ENCODE data around the gene SSNA1.
A peak's percentile ranks its signal among the peaks of the same experiment; 100 is the strongest.

Gene SSNA1

DNA sequence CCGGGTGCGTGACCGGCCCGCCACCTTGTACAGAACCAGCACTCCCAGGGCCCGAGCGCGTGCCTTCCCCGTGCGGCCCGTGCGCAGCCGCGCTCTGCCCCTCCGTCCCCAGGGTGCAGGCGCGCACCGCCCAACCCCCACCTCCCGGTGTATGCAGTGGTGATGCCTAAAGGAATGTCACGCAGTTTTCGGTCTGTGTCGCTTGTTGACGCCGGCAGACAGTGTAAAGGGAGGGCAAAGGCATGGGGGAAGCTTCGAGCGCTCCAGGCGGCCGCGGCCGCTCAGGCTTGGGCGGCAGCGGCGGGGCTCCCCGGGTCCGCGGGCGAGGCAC lies 19.9 kb upstream of the SSNA1 start:
- DNase-seq: no peak

DNA sequence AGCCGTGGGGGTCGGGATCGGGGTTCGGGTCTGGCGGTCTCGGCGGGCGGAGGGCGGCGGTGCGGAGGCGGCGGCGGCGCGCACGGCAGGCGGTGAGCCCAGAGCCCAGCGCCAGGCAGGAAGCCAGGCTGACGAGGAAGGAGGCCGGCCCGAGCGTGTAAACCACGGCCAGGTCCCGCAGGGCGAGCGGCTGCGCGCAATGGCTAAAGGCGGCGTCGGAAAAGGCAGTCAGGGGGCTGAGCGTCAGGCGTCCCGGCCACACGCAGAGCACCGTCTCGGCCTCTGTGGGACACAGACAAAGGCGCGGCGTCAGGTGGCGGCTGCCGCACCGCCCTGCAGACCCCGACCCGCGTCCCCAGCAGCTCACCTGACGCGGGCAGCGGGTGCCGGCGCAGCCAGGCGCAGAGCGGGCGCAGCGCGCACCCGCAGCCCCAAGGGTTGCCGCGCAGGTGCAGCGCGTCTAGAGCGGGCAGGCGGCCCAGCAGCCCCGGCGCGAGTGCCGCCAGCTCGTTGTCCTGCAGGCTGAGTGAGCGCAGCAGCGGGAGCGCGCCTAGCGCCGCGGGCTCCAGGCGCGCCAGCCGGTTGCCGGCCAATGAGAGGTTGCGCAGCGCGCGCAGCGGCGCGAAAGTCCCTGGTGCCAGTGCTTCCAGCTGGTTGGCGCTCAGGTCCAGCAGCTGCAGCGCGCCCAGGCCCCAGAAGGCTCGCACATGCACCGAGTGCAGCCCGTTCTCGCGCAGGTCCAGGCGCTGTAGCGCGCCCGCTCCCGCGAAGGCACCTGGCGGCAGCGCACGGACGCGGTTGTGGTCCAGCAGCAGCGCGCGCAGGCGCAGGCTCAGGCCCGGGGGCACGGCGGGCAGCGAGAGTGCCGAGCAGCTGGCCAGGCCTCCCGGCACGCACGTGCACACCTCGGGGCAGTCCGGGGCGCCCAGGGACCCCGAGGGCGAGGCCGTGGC lies 19.3 kb upstream of the SSNA1 start:
- no peak for DNase-seq

- DNase-seq: no peak
These were observed 18.5 kb upstream of the SSNA1 start, which contains the start of gene LRRC26 for GRCh38 chr9:137169896-137170358. Gene LRRC26, minus strand, starts transcription at chr9:137170051. Its CDS starts 108 bp downstream, at chr9:137169943.

DNA sequence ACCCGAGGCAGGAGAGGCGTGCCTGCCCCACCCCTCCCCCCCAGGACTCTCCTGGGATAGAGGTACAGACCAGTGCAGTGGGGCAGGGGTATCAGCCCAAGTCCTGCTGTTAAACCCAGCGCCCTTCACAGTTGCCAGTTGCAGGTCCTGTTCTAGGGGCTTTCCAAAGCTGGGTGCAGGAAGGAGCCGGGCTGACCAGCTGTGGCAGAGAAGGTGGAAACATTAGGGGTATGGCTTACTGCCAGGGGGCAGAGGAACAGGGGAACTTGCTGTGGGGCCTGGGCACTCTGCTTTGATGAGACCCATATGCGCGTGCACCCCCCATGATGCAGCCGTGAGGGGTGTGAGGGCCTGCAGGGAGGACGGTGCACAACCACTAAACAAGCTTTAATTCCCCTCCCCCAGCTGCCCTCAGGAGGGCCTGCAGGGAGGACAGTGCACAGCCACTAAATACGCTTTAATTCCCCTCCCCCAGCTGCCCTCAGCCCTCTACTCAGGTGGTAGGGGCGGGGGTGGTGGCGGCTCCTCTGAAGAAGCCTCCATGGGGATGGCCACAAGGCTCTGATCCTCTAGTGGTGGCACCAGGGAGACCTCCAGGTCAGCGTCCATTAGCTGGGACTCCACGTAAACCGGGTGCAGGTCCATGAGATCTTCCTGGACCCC lies 17.9 kb upstream of the SSNA1 start:
- DNase-seq: no peak

- no peak for DNase-seq
These were observed 17.2 kb upstream of the SSNA1 start for GRCh38 chr9:137171149-137171900.

DNA sequence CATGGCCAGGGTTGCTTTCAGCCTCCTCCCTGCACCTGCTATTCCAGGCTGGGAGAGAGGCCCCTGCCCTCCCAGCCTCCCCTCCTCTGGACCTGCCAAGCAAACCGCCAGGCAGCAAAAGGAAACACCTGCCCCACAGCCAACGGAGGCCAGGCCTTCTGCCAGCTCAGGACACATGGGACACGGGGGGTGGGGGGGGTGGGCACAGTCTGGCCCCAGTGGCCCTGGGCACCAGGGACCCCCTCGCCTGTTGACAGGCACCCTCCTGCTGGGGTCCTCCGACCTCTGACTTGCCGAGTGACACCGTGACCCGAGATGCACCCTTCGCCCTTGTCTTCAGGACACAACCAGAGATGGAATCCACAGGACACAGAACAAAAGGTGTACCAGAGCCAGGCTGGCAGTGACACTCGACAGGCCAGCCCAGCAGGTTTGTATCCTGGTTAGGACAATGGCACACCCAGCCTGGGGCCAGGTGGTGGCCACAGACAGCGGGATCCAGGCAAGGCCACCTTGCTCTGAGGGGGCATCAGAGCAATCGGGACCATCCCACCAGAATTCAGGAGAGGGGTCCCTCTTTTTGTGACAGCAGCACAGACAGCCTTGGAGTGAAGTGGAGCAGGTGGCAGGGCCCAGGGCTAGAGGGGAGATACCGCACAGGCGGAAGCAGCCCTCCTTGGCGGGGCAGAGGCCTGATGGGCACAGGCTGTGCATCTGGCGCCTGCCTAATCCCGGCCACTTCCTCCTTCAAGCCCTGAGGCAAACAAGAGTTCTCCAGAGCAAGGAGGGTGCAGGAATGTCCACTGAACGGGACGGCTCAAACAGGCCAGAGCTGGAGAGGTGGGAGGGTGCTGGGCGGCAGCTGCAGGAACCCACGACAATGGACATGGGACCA lies 15.3 kb upstream of the SSNA1 start:
- no peak for DNase-seq

GRCh38 chr9:137173796-137174664 lies 14.4 kb upstream of the SSNA1 start:
- DNase-seq: no peak

GRCh38 chr9:137174722-137175293 lies 13.7 kb upstream of the SSNA1 start:
- DNase-seq: no peak

- no peak for DNase-seq
These were observed 13.0 kb upstream of the SSNA1 start for GRCh38 chr9:137175345-137175961.

DNA sequence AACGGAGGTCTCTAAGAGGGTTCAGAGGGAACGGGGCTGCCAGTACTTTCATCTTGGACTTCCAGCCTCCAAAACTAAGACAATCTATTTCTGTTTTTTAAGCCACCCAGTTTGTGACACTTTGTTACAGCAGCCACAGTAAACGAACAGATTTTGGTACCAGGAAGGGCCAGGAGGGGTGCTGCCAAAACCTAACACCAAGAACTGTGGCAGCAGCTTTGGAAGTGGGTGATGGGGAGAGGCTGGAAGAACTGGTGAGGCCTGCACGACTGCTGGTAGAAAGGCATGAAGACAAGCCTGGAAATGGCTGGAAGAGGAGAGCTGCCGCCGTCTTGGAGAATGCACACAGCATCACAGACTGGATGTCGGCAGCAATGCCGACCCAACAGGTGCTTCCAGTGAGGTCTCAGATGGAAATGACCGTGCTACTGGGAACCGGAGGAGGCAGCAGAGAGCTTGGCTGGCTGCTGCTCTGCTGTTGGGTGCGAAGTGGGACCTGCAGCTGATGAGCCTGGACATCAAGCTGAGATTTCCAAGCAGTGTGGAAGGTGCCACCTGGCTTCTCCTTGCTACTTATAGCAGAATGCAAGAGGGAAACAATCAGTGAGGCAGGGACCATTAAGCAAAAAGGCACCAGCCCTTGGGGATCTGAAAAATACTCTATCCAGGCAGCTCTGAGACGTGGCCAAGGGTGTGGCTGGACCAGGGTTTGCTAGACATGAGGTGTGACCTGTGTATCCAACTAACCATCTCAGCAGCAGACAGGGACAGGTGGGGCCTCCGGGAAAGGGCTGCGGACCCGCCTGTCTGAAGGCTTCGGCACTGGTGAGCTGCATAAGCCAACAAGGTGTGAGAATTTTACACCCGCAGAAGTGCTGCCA lies 11.9 kb upstream of the SSNA1 start:
- DNase-seq: no peak

DNA sequence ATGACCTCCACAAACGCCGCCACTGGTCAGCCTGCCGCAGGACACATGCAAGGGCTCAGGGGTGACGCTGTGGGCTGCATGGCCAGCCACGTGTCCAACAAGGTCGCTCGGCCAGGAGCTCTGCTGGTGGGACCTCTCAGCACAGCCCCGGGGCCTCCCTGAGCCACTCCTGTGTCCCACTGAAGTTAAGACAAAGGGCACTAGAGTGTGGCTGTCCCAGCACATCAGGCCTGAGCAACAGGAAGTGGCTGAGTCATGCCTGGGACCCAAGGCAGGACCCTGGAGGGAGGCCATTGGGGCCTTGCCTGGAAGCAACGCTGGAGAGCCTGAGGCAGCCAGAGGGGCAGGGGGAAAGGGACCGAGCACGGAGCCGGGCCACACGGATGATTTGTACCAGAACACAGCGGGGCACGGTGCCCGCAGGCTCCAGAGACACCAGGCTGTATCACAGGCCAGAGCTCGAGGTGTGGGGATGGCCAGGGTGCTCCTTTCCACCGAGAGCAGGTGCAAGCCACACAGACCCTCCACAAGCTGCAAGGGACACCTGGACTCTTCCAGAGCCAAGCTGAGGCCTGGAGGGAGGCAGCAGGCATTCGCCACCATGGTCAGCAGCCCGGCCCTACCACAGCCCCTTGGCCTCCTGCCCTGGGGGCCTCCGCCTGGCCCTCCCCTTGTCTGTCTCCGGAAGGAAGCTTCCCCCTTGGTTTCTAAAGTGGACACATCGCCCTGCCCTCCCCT lies 10.1 kb upstream of the SSNA1 start:
- peak; percentile 30 for DNase-seq

DNA sequence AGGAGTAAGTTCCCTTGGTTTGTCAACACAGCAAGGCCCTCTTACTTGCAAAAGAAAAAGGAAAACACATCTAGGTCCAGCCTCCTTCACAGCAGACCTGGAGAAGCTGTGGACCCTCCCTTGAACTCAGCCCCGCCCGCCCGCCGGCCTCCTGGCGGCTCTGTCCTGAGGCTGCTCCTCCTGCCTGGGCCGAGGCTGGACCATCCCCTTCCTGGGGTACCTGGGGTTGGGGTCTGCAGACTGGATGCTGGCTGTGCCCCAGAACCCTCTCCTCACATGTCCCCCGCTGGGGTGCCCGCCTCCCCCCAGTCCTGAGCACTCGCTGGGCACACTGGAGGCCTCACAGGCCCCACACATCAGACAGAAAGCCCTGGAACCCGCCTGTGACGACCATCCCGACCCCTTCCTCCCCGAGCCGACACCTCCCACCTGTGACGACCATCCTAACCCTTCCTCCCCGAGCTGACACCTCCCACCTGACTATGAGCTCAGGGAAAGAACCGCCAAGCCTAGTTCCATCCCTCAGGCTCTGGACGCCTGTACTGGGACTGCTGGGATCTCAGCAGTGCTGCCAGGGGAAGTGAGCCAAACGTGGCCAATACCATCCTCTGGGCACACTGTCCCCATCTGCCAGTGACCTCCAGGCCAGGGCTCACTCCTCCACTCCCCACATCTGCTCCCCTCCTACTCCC lies 9.4 kb upstream of the SSNA1 start:
- DNase-seq: no peak

- no peak for DNase-seq
These were observed 8.7 kb upstream of the SSNA1 start for GRCh38 chr9:137179761-137180160.

DNA sequence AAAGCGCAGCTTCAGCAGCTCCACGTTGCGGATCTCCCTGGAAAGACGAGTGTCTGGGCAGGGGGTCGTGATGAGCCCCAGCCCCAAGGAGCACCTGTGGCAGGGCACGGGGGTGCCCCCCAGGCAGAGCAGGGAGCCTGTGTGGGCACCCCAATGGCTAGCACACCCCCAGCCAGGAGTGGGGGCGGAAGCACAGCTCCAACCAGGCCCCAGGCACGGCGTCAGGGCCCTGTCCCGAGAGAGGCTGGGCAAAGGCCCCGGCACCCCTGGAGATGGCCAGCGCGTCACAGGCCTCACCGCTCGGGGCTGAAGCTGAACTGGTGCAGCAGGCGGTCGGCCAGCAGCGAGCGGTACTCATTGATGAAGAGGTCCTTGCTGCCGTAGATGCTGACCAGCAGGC lies 8.0 kb upstream of the SSNA1 start:
- DNase-seq: no peak

GRCh38 chr9:137181680-137182079 lies 6.8 kb upstream of the SSNA1 start:
- no peak for DNase-seq

GRCh38 chr9:137182836-137183235 lies 5.6 kb upstream of the SSNA1 start:
- no peak for DNase-seq

DNA sequence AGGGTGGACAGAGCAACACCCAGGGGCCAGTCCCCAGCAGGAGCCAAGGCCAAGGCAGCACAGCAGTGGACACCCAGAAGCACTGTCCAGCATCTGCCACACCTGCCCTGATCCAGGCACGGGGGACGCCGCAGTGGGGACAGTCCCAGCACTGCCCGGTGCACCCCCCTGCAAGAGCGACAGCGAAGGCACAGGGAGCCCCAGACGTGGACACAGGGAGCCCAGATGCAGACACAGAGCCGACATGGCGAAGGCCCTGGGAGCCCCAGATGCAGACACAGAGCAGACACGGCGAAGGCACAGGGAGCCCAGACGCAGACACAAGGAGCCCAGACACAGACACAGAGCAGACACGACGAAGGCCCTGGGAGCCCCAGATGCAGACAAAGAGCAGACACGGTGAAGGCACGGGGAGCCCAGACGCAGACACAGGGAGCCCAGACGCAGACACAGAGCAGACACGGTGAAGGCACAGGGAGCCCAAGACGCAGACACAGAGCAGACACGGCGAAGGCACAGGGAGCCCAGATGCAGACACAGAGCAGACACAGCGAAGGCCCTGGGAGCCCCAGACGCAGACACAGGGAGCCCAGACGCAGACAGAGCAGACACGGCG lies 4.4 kb upstream of the SSNA1 start:
- no peak for DNase-seq

Measured in fibroblast of skin of back (primary cell).